H9 (cell line): ENCODE measurements around the gene FKBP1C. TPM values are rescaled to one million over a fixed set of nuclear protein-coding genes. Genes with fewer than 3 reads are reported as not detected.

Experiments
- DNase-seq: peaks from one replicate; pipeline ENCODE4 v3.0.0-alpha.2; 2017
- H2AFZ ChIP-seq: one replicate; pipeline ENCODE4 v1.6.1; 2013; ENCODE audit warnings: mild to moderate bottlenecking, low read length, control low read depth, moderate library complexity
- H2AK5ac ChIP-seq: 2 replicates; pipeline ENCODE4 v1.6.1; 2013; ENCODE audit warnings: low read length, control low read depth, mixed read lengths; ENCODE audit not compliant: insufficient read length
- H2BK120ac ChIP-seq: one replicate; pipeline ENCODE4 v1.6.1; 2013; ENCODE audit warnings: low read depth, mild to moderate bottlenecking, low read length, control low read depth, inconsistent platforms; ENCODE audit not compliant: poor library complexity, severe bottlenecking
- H2BK12ac ChIP-seq: 2 replicates; pipeline ENCODE4 v1.6.1; 2013; ENCODE audit warnings: low read length, control low read depth, mixed read lengths, low read depth; ENCODE audit not compliant: insufficient read length
- H2BK15ac ChIP-seq: 2 replicates; pipeline ENCODE4 v1.6.1; 2013; ENCODE audit warnings: low read depth, low read length, control low read depth
- H2BK20ac ChIP-seq: one replicate; pipeline ENCODE4 v1.6.1; 2013; ENCODE audit warnings: low read depth, mild to moderate bottlenecking, low read length, control low read depth, inconsistent platforms; ENCODE audit not compliant: poor library complexity, severe bottlenecking
- H2BK5ac ChIP-seq: 2 replicates; pipeline ENCODE4 v1.6.1; 2013; ENCODE audit warnings: low read length, control low read depth, mixed read lengths; ENCODE audit not compliant: insufficient read length
- H3K14ac ChIP-seq: 2 replicates; pipeline ENCODE4 v1.6.1; 2013; ENCODE audit warnings: low read length, control low read depth; ENCODE audit not compliant: insufficient read depth
- H3K18ac ChIP-seq: 2 replicates; pipeline ENCODE4 v1.6.1; 2013; ENCODE audit warnings: low read depth, mild to moderate bottlenecking, mixed read lengths, low read length, control low read depth; ENCODE audit not compliant: insufficient read length
- H3K23ac ChIP-seq: 2 replicates; pipeline ENCODE4 v1.6.1; 2013; ENCODE audit warnings: low read length, control low read depth, mixed read lengths, low read depth; ENCODE audit not compliant: insufficient read length
- H3K23me2 ChIP-seq: 2 replicates; pipeline ENCODE4 v1.6.1; 2013; ENCODE audit warnings: low read depth, mild to moderate bottlenecking, mixed read lengths, low read length, control low read depth; ENCODE audit not compliant: insufficient read length, poor library complexity, severe bottlenecking
- H3K27ac ChIP-seq: 2 replicates; pipeline ENCODE4 v1.5.1; 2013; ENCODE audit warnings: low read length, control low read depth, mixed read lengths, low read depth; ENCODE audit not compliant: insufficient read length
- H3K27me3 ChIP-seq: 2 replicates; pipeline ENCODE4 v1.6.1; 2013; ENCODE audit warnings: low read length, control low read depth, inconsistent platforms; ENCODE audit not compliant: insufficient read depth
- H3K4ac ChIP-seq: 2 replicates; pipeline ENCODE4 v1.6.1; 2013; ENCODE audit warnings: low read depth, mild to moderate bottlenecking, control low read depth, inconsistent platforms, low read length, moderate library complexity
- H3K4me1 ChIP-seq: 2 replicates; pipeline ENCODE4 v1.6.1; 2013; ENCODE audit warnings: low read length, control low read depth, inconsistent platforms; ENCODE audit not compliant: insufficient read depth
- H3K4me2 ChIP-seq: 2 replicates; pipeline ENCODE4 v1.6.1; 2013; ENCODE audit warnings: low read length, control low read depth, mixed read lengths; ENCODE audit not compliant: insufficient read length, insufficient read depth
- H3K56ac ChIP-seq: 2 replicates; pipeline ENCODE4 v1.6.1; 2013; ENCODE audit warnings: low read depth, mild to moderate bottlenecking, mixed read lengths, low read length, control low read depth; ENCODE audit not compliant: insufficient read length
- H3K79me1 ChIP-seq: 2 replicates; pipeline ENCODE4 v1.6.1; 2013; ENCODE audit warnings: low read depth, mild to moderate bottlenecking, moderate library complexity, low read length, control low read depth, inconsistent platforms; ENCODE audit not compliant: insufficient read depth, poor library complexity, severe bottlenecking
- H3K79me2 ChIP-seq: 2 replicates; pipeline ENCODE4 v1.6.1; 2013; ENCODE audit warnings: low read length, control low read depth, inconsistent platforms; ENCODE audit not compliant: insufficient read depth
- H3K9ac ChIP-seq: 2 replicates; pipeline ENCODE4 v1.6.1; 2013; ENCODE audit warnings: low read length, control low read depth, mixed read lengths; ENCODE audit not compliant: insufficient read length; ENCODE audit errors: extremely low read depth
- H3K9me3 ChIP-seq: one replicate; pipeline ENCODE4 v1.6.1; 2013; ENCODE audit warnings: low read depth, low read length, inconsistent platforms; ENCODE audit not compliant: control insufficient read depth
- H3T11ph ChIP-seq: one replicate; pipeline ENCODE4 v1.6.1; 2013; ENCODE audit warnings: mild to moderate bottlenecking, low read length, control low read depth, inconsistent platforms
- H4K20me1 ChIP-seq: one replicate; pipeline ENCODE4 v1.6.1; 2013; ENCODE audit not compliant: control insufficient read depth, insufficient read length, insufficient read depth
- H4K5ac ChIP-seq: 2 replicates; pipeline ENCODE4 v1.6.1; 2013; ENCODE audit warnings: low read depth, mild to moderate bottlenecking, mixed read lengths, low read length, control low read depth; ENCODE audit not compliant: insufficient read length
- H4K8ac ChIP-seq: replicated peaks from 2 replicates; pipeline ENCODE4 v1.6.1; 2013; ENCODE audit warnings: low read length, control low read depth, mixed read lengths, low read depth; ENCODE audit not compliant: insufficient read length
- H4K91ac ChIP-seq: 2 replicates; pipeline ENCODE4 v1.6.1; 2013; ENCODE audit warnings: low read depth, mild to moderate bottlenecking, moderate library complexity, mixed read lengths, low read length, control low read depth; ENCODE audit not compliant: insufficient read length
- H3K27ac Mint-ChIP-seq, 3 experiments: 2 replicates in 2 of 3; 3 replicates in 1 of 3; pipeline ENCODE4 v1.8.0; 2020 to 2021; ENCODE audit warnings: mixed read lengths in 3 of 3, mild to moderate bottlenecking in 1 of 3, moderate library complexity in 1 of 3
- H3K27me3 Mint-ChIP-seq: 2 replicates; pipeline ENCODE4 v1.8.0; 2021; ENCODE audit warnings: low read depth, mild to moderate bottlenecking, moderate library complexity, mixed read lengths
- H3K36me3 Mint-ChIP-seq, 3 experiments: 2 replicates in 2 of 3; 3 replicates in 1 of 3; pipeline ENCODE4 v1.8.0; 2020 to 2021; ENCODE audit warnings: low read depth in 3 of 3, mixed read lengths in 3 of 3; ENCODE audit not compliant: insufficient read depth in 1 of 3
- H3K4me1 Mint-ChIP-seq, 2 experiments: 2 replicates each; pipeline ENCODE4 v1.8.0; 2020; ENCODE audit warnings: mixed read lengths in 2 of 2
- H3K4me3 Mint-ChIP-seq, 2 experiments: 2 replicates in 1 of 2; 3 replicates in 1 of 2; pipeline ENCODE4 v1.8.0; 2020 to 2021; ENCODE audit warnings: mild to moderate bottlenecking in 2 of 2, mixed read lengths in 2 of 2, moderate library complexity in 1 of 2
- H3K9me3 Mint-ChIP-seq, 2 experiments: 2 replicates in 1 of 2; 3 replicates in 1 of 2; pipeline ENCODE4 v1.8.0; 2020; ENCODE audit warnings: mild to moderate bottlenecking in 2 of 2, mixed read lengths in 2 of 2, moderate library complexity in 1 of 2
- WGBS: extraction: QIAGEN DNeasy Blood & Tissue Kit; methylation state at CpG from one replicate; pipeline ENCODE4 v1.1.7; 2013; ENCODE audit warnings: missing lambda C conversion rate, low lambda C conversion rate, mixed read lengths; ENCODE audit not compliant: insufficient read length; ENCODE audit errors: extremely low coverage; 5-methylcytosine and 5-hydroxymethylcytosine counted together
- total RNA-seq: library from RNA; stranded (reverse); gene quantifications from 2 replicates; pipeline ENCODE4 v1.2.1, GENCODE V29; 2021
- TF ChIP-seq, protein P1 (sequence below): fragments of 200-600 bp; sonication (generic); conservative IDR thresholded peaks from 3 replicates; pipeline ENCODE4 v1.8.0; 2021; ENCODE audit warnings: antibody characterized with exemption, mild to moderate bottlenecking

The FKBP1C gene
- total RNA-seq, 1 experiment from 2014 or later, result 0.52 TPM

DNA sequence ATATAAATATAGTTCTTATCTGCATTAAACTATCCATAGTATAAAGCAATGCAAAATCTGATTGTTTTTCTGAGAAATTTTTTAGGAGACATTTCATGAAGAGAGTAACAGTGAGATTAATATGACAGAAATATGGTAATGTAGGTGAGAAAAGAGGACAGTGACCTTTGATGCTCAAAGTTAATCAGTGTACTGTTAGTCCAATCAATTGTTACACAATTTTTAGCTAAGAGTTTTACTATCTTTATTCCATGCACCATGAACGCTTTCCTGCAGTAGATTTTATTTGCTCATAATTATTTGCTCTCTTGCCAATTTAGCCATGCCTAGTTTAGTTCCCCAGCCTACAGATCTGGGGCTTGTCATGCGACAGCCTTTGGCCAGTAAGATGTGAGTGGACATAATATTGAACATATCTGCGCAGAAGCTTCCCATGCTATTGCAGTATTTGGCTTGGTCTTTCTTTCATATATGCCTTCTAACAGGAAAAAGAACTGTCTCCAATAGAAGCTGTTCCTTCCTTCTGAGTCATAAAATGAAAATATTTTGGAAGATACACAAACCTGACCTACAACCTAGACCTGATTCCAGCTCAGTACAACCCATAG, 38.7 kb downstream of the FKBP1C start:
- Histone ChIP-seq H3K27me3 (no peaks in the 10 kb centered on the region), H3K27ac (no peak overlapping the region), H2BK5ac (no peak overlapping the region), H2BK15ac (no peak overlapping the region), H3K9ac (no peak overlapping the region), H2BK20ac (no peak overlapping the region), H2AK5ac (no peak overlapping the region), H4K20me1 (no peaks in the 10 kb centered on the region), H3K56ac (no peak overlapping the region), H2BK120ac (no peak overlapping the region), H3K23ac (no peak overlapping the region), H3K4me1 (no peaks in the 10 kb centered on the region), H2BK12ac (no peak overlapping the region), H4K8ac (no peak overlapping the region), H3K4ac (no peak overlapping the region), H4K5ac (no peak overlapping the region), H3K9me3 (no peaks in the 10 kb centered on the region), H3K79me1 (no peaks in the 10 kb centered on the region), H3K18ac (no peak overlapping the region), H3K4me2 (no peak overlapping the region), H2AFZ (no peak overlapping the region), H3T11ph (no peak overlapping the region), H3K79me2 (no peaks in the 10 kb centered on the region), H3K23me2 (no peaks in the 10 kb centered on the region), H3K14ac (no peak overlapping the region), H4K91ac (no peak overlapping the region)
- TF ChIP-seq, protein P1, sequence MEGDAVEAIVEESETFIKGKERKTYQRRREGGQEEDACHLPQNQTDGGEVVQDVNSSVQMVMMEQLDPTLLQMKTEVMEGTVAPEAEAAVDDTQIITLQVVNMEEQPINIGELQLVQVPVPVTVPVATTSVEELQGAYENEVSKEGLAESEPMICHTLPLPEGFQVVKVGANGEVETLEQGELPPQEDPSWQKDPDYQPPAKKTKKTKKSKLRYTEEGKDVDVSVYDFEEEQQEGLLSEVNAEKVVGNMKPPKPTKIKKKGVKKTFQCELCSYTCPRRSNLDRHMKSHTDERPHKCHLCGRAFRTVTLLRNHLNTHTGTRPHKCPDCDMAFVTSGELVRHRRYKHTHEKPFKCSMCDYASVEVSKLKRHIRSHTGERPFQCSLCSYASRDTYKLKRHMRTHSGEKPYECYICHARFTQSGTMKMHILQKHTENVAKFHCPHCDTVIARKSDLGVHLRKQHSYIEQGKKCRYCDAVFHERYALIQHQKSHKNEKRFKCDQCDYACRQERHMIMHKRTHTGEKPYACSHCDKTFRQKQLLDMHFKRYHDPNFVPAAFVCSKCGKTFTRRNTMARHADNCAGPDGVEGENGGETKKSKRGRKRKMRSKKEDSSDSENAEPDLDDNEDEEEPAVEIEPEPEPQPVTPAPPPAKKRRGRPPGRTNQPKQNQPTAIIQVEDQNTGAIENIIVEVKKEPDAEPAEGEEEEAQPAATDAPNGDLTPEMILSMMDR, result no peak
- Mint-ChIP-seq H3K36me3 (0 out of 7 replicates have a peak, but pooled peaks cover 0 to 5% (median 0%) of the 10 kb centered on the region in 3 experiments), H3K27ac (no peak overlapping the region), H3K27me3 (no peaks in the 10 kb centered on the region), H3K9me3 (peaks cover 2 to 3% of the 10 kb centered on the region in 2 experiments; a peak in 3 of 5 replicates), H3K4me1 (no peaks in the 10 kb centered on the region), H3K4me3 (no peak overlapping the region)
- DNase-seq, result no peak
- no CpG with 5 or more reads among the region's 3 CpGs for WGBS
